D721Med (cell line): ENCODE results near the gene SERPINA4.

Experiments
- DNase-seq: peaks from one replicate; pipeline ENCODE4 v3.0.0; 2011; ENCODE audit warnings: low spot score; ENCODE audit not compliant: insufficient read length
- FAIRE-seq: peaks from 2 replicates; lab custom pipeline; 2011; peaks lifted over from hg19 to GRCh38; lab: Jason Lieb, UNC
- CTCF ChIP-seq: IDR thresholded peaks from 2 replicates; pipeline ENCODE4 v1.5.1; 2012; ENCODE audit warnings: mild to moderate bottlenecking, control low read depth; ENCODE audit not compliant: insufficient read depth; ENCODE audit errors: missing control alignments

SERPINA4 gene

GRCh38 chr14:94542811-94543440 lies 18.3 kb upstream of the SERPINA4 start:
- no peak for FAIRE-seq
- DNase-seq = no peak
- TF ChIP-seq CTCF = no peak

DNA sequence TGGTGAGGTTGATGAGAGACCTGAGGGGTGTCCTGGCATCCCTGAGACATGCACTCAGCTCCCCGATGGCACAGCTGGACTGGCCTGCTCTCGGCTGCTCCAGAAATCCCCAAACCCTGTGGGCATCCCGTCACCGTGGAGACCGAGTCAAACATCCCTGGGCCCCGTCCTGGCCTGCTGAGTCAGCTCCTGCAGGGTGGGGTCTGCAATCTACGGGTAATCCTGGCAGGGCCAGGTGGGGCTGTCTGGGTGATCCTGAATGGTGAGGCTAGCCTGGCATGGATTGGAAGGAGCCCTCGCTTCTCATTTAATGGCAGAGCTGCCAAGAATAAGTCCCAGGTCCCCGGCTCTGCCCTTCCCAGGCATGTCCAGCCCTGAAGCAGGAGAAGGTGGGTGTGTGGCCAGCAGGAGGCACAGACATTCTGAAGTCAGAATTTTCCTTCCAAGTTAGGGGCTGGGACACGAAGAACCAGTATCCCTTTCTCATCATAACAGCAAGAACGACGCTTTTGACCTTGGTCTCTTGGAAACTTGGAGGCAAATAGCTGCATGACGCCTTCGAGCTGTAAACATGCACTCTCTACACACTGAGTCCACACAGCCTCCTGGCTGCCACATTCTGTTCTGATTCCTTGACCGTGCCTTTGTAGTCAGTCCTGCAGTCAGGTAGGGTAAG lies 17.7 kb upstream of the SERPINA4 start:
- FAIRE-seq (no peak), DNase-seq (no peak)
- TF ChIP-seq CTCF = no peak

- TF ChIP-seq CTCF = no peak
- FAIRE-seq (no peak), DNase-seq (no peak)
These were observed 16.5 kb upstream of the SERPINA4 start for GRCh38 chr14:94544726-94545125.

GRCh38 chr14:94545131-94545841 lies 16.0 kb upstream of the SERPINA4 start:
- no peak for TF ChIP-seq CTCF

GRCh38 chr14:94547151-94547680 lies 14.0 kb upstream of the SERPINA4 start:
- DNase-seq (no peak), FAIRE-seq (no peak)
- no peak for TF ChIP-seq CTCF

More at GRCh38 chr14:94545131-94545841, 16.0 kb upstream of the SERPINA4 start:
- FAIRE-seq = no peak
- no peak for DNase-seq

- no peak for TF ChIP-seq CTCF
- DNase-seq = no peak
- no peak for FAIRE-seq
These were observed 13.5 kb upstream of the SERPINA4 start for GRCh38 chr14:94547726-94548125.
